GM10248 (cell line): ENCODE data around the gene CYP1A1.
A peak's percentile ranks its signal among the peaks of the same experiment; 100 is the strongest.

Experiments used
- CTCF ChIA-PET: fragments of 300-600 bp; sonication (Branson Sonifier 250); formaldehyde crosslinking; extraction: SDS; loops from one replicate; lab custom pipeline; 2021; ENCODE audit warnings: antibody characterized with exemption; lab: Yijun Ruan, JAX
- POLR2A ChIA-PET: fragments of 350-650 bp; sonication (Branson Sonifier 250); formaldehyde crosslinking; extraction: SDS; loops from one replicate; lab custom pipeline; 2020; ENCODE audit warnings: antibody characterized with exemption; lab: Yijun Ruan, JAX
- DNase-seq: peaks from one replicate; pipeline ENCODE4 v3.0.0; 2012; ENCODE audit errors: extremely low spot score
- CTCF ChIP-seq: IDR thresholded peaks from 2 replicates; pipeline ENCODE4 v1.5.1; 2012; ENCODE audit warnings: mild to moderate bottlenecking, low read depth; ENCODE audit errors: extremely low read depth, missing control alignments, control extremely low read depth

Gene CYP1A1

GRCh38 chr15:74696398-74696729, 29.0 kb downstream of the CYP1A1 start:
- ChIA-PET POLR2A (no interaction called here), CTCF (interaction anchor here (1.1 to 1.3 kb wide), 2 partner anchors 61 to 75 kb away, joined by 3 read pairs; no protein-coding TSS in a partner anchor)
- no peak for DNase-seq
- no peak for TF ChIP-seq CTCF

GRCh38 chr15:74695597-74696397, 29.5 kb downstream of the CYP1A1 start, which contains the start of gene EDC3:
Gene EDC3 (minus strand): TSS chr15:74696024. CDS start chr15:74675124, 20,900 bp downstream.
- ChIA-PET POLR2A (no interaction called here), CTCF (interaction anchor here (1.0 to 1.3 kb wide), 3 partner anchors 60 to 75 kb away, joined by 3 to 5 read pairs (median 3); no protein-coding TSS in a partner anchor)
- peak; percentile 94 for DNase-seq
- no peak for TF ChIP-seq CTCF

GRCh38 chr15:74692327-74692726, 33.0 kb downstream of the CYP1A1 start:
- CTCF ChIA-PET: no interaction called here
- no peak for TF ChIP-seq CTCF
- POLR2A ChIA-PET: no interaction called here
- no peak for DNase-seq

GRCh38 chr15:74683758-74684157, 41.6 kb downstream of the CYP1A1 start:
- ChIA-PET CTCF (interaction anchor here (0.7 to 5.0 kb wide), 4 partner anchors 49 to 218 kb away, joined by 3 to 17 read pairs (median 3); no protein-coding TSS in a partner anchor), POLR2A (interaction anchor here (0.7 kb wide), 2 partner anchors 11 to 81 kb away, joined by 5 to 8 read pairs; no protein-coding TSS in a partner anchor)

GRCh38 chr15:74682954-74683353, 42.4 kb downstream of the CYP1A1 start:
- DNase-seq: no peak
- ChIA-PET POLR2A (no interaction called here), CTCF (interaction anchor here (0.9 to 5.0 kb wide), 2 partner anchors 19 to 87 kb away, joined by 3 to 17 read pairs; no protein-coding TSS in a partner anchor)
- no peak for TF ChIP-seq CTCF

More at GRCh38 chr15:74683758-74684157, 41.6 kb downstream of the CYP1A1 start:
- TF ChIP-seq CTCF: no peak
- DNase-seq: no peak

DNA sequence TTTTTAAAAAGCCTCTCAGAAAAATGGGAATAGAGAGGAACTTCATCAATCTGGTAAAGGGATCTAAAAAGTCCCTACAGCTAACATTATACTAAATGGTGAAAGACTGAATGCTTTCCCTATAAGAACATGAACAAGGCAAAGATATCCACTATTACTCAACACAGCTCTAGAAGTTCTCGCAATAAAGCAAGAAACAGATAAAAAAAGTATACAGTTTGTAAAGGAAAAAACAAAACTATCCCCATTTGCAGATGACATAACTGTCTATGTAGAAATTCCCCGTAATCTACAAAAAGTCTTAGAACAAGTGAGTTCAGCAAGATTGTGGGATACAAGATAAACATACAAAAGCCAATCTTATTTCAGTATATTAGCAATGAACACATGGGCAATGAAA, 44.9 kb downstream of the CYP1A1 start:
- POLR2A ChIA-PET: no interaction called here
- no peak for DNase-seq
- CTCF ChIA-PET: interaction anchor here (1.5 to 4.0 kb wide), 2 partner anchors 11 to 46 kb away, joined by 3 to 12 read pairs; no protein-coding TSS in a partner anchor
- TF ChIP-seq CTCF: no peak
